GM18498 (cell line): ENCODE results near the gene ZNRF2.

ENCODE experiments used
- ATAC-seq: cut with Tn5 transposase; IDR thresholded peaks from one replicate; pipeline ENCODE4 v1.9.1; 2021; ENCODE audit warnings: mild to moderate bottlenecking, moderate library complexity; ENCODE audit not compliant: unreplicated experiment

Gene ZNRF2

GRCh38 chr7:30284298-30285066, at the start of gene ZNRF2:
ZNRF2 (plus strand) TSS chr7:30284597; CDS start chr7:30285358, 761 bp downstream.
- ATAC-seq = peak; percentile 88

GRCh38 chr7:30237271-30237695, 47.1 kb upstream of the ZNRF2 start:
- no peak for ATAC-seq

DNA sequence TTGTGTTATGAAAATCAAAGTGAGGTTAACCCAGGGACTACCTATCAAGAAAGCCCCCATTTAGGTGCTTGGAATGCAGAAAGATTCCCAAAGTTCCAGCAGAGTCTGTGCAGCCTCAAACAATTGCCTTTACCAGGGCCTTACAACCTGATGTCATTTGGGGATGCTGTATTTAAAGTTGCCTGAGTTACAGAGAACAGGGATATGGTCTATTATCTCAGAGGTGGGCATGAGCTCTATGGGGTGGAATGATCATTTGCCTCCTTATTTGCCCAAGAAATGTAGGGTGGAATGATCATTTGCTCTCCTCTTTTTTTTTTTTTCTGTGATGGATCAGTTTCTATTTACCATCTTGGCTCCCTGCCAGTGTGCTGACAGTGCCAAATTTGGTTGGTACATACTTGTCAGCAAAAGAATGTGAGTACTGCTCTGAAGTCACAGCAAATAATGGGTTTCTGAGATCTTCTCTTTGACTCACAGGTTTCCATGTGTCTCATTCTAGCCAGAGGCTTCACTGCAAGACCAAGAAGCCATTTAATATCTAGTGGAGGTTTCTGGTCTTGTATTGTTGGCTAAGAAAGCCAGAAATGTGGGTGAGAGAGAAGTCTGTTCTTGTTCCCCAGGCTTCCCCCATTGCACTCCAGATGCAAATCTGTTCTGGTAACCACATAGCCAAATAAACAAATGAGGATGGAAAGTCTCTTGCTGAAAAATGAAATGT, 45.5 kb upstream of the ZNRF2 start:
- peak; percentile 71 for ATAC-seq

DNA sequence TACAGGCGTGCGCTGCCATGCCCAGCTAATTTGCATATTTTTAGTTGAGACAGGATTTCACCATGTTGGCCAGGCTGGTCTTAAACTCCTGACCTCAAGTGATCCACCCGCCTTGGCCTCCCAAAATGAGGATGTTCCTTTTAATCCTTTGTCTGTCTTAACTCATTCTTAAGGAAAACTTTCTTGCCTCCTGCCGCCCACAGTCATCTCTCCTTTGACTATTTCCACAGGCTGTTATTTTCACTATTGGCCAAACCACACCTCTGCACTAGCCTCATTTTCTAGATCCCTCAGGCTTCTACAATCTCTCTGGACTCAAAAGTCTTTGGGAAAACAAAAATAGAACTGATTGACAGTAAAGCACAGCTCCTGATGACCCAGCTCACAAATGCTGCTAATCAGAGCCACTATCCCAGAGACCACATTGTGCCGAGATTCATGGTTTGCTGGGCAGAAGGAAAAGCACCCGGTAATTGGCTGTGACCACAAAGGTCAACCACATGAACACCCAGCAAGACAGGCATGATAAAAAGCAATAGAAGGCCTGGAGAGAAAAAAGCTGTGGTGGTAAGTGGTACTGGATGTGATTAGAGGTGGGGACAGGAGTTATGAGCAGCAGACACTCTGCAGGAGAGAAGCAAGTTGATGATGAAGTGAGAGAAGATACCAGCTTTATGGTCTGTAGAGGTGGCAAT, 44.1 kb upstream of the ZNRF2 start:
- no peak for ATAC-seq

- peak; percentile 53 for ATAC-seq
Measured at GRCh38 chr7:30241767-30242166, 42.6 kb upstream of the ZNRF2 start.

DNA sequence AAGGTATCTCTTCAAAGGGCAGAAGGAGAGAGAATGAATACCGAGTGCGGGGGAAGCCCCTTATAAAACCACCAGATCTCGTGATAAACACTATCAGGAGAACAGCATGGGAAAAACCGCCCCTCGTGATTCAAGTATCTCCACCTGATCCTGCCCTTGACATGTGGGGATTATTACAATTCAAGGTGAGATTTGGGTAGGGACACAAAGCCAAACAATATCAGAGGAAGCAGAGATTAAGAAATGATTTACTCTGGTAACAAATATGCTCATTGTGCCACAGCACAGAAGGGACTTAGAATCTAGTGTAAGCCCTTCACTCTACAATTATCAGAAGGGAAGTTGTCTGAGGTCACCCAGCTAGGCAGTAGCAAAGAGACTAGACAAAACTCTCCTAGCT, 40.1 kb upstream of the ZNRF2 start:
- no peak for ATAC-seq

GRCh38 chr7:30245913-30246312, 38.5 kb upstream of the ZNRF2 start:
- ATAC-seq = no peak

DNA sequence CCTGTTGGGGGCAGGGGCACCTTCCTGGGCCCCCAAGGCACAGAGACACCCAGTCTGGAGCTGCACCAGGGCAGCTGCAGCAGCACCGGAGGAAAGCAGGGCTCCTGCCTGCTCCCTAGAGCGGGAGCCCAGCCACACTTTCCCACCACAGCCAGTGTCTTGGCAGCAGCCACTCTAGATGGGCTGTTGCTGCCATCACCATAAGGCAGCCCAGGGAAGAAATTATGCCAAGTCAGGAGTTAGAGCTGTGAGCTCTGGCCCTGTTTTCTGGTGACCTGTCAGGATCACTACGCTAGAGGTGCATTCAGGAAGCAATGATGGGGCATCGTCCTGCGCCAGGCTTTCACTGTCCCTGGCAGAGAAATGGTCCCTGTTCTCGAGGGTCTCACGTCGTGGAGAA, 38.0 kb upstream of the ZNRF2 start:
- ATAC-seq = no peak

- no peak for ATAC-seq
Measured at GRCh38 chr7:30247541-30248401, 36.6 kb upstream of the ZNRF2 start.

GRCh38 chr7:30249316-30249715, 35.1 kb upstream of the ZNRF2 start:
- no peak for ATAC-seq

DNA sequence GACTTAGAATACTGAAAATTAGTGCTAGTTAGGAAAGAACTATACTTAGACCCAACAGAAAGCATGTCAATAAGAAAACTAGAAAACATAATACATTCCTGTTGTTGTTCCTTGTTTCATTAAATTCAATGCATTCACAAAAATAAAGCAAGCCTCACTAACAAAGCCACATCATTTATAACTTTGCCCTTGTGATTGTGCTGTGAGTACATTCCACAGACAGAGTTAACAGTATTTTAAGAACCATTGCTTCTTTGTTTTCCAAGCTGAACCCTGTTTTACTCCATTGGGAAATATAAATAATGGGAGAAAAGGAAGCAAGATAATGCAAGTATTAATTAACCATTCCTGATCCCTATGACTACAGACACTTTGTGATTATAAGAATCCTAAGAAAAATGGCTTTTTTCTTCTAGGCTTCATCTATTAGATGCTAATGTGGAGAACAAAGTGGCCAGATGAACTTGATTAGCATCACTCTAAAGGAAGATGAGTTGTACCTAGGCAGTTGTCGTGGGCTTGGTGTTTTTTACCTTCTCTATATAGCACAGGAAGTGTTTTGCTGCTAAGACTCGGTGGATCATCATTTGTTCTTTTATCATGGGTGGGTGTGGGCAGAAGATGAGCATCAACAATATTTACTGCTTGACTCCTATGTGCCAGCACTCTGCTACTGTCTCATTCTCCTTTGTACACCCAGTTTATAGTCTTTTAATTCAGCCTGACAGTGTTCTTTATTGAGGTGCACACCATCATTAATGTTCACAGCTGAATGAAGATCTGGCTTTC, 34.2 kb upstream of the ZNRF2 start:
- no peak for ATAC-seq

- no peak for ATAC-seq
Measured at GRCh38 chr7:30251708-30252329, 32.6 kb upstream of the ZNRF2 start.

GRCh38 chr7:30252885-30253795, 31.3 kb upstream of the ZNRF2 start:
- ATAC-seq = no peak

DNA sequence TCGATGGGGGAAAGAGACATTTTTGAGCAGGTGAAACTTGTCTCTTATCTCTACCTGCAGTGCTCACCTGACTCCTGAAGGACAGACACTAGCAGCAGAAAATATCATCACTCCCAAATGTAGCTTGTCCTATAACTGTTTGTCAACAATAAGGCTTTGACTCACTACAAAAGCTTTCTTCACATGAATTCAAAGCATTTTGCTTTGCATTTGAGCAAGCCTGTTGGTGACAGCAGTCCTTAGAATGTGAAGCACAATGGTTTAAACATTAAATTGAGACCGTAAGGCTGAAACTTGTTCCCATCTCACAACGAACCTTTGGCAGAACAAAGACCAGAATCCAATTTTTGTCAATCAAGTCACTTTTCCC, 30.6 kb upstream of the ZNRF2 start:
- ATAC-seq = no peak

GRCh38 chr7:30254248-30254647, 30.1 kb upstream of the ZNRF2 start:
- no peak for ATAC-seq

GRCh38 chr7:30254717-30255063, 29.7 kb upstream of the ZNRF2 start:
- no peak for ATAC-seq

DNA sequence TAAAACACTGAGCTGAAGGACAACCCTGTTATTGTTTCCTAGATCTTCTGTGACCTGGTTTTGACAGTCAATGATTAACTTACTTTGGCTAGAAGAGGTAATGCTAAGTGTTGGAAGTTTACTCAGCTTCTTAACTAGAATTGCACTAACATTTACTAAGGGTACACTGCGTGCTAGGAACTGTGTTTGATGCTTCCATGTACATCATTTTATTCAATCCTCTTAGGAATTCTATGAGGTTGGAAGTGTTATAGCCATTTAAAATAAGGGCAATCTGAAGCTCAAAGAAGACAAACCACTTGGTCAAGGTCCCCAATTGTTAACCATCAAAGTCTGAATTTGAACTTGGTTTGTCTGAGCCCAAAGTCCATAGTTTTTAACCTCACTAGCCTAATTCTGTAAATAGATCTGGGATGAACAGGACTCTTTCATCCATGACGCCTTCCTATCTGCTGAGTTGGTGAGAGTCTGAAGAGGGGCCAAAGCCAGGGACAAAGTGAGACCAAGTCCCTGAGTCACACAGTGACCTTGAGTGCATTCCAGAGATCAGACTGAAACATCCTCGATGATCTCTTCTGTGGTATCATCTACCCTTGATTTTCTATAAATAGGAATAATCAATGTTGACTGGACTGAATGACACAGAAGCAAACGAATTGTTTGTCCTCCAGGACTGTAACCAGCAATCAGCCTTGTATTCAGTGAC, 29.2 kb upstream of the ZNRF2 start:
- no peak for ATAC-seq

- ATAC-seq = no peak
Measured at GRCh38 chr7:30256349-30256858, 28.0 kb upstream of the ZNRF2 start.
